Testis (tissue), 2 donors: ENCODE results near the gene B3GALNT1.

Source experiments
- POLR2A ChIP-seq: fragments of 450-650 bp; IDR thresholded peaks from one replicate; pipeline ENCODE4 v1.6.1; 2017; ENCODE audit warnings: antibody characterized with exemption, mild to moderate bottlenecking, moderate library complexity
- TF ChIP-seq, protein P1 (sequence below), 3 experiments: fragments of 450-650 bp in 2 of 3; fragments of 200-600 bp in 1 of 3; sonication (generic) in 1 of 3; IDR thresholded peaks; one replicate each; pipeline ENCODE4 v1.5.1; 2016 to 2019; ENCODE audit warnings: antibody characterized with exemption in 3 of 3, mild to moderate bottlenecking in 2 of 3, moderate library complexity in 1 of 3

GRCh38 chr3:161101609-161102008 is 3.5 kb downstream of the B3GALNT1 start:
- no peak for TF ChIP-seq POLR2A
- TF ChIP-seq, protein P1, sequence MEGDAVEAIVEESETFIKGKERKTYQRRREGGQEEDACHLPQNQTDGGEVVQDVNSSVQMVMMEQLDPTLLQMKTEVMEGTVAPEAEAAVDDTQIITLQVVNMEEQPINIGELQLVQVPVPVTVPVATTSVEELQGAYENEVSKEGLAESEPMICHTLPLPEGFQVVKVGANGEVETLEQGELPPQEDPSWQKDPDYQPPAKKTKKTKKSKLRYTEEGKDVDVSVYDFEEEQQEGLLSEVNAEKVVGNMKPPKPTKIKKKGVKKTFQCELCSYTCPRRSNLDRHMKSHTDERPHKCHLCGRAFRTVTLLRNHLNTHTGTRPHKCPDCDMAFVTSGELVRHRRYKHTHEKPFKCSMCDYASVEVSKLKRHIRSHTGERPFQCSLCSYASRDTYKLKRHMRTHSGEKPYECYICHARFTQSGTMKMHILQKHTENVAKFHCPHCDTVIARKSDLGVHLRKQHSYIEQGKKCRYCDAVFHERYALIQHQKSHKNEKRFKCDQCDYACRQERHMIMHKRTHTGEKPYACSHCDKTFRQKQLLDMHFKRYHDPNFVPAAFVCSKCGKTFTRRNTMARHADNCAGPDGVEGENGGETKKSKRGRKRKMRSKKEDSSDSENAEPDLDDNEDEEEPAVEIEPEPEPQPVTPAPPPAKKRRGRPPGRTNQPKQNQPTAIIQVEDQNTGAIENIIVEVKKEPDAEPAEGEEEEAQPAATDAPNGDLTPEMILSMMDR (IDR thresholded peaks at IDR 0.05), result no peak
